Panc1 (cell line): ENCODE measurements around the gene COMMD10. TPM values are rescaled to one million over a fixed set of nuclear protein-coding genes. Genes with fewer than 3 reads are reported as not detected.

Source experiments
- ATAC-seq: fragments of 200-7000 bp; cut with Tn5 transposase; 2 replicates; pipeline ENCODE4 v1.9.1; 2020; ENCODE audit warnings: mild to moderate bottlenecking, moderate library complexity
- BruUV-seq: library from RNA; stranded (reverse); fragments of 400-500 nt; replicated peaks from 2 replicates; lab custom pipeline; 2021; lab: Mats Ljungman, UMichigan
- CTCF ChIA-PET: fragments of 300-600 bp; sonication (Branson Sonifier 250); formaldehyde crosslinking; loops from one replicate; lab custom pipeline; 2022; ENCODE audit warnings: antibody characterized with exemption; lab: Charles Lee
- POLR2A ChIA-PET: fragments of 300-600 bp; sonication (Branson Sonifier 250); formaldehyde crosslinking; loops from one replicate; lab custom pipeline; 2022; ENCODE audit warnings: antibody characterized with exemption; lab: Charles Lee
- DNase-seq: peaks from one replicate; pipeline ENCODE4 v3.0.0-alpha.2; 2010; ENCODE audit warnings: low read depth, low spot score
- H3K27ac ChIP-seq: 2 replicates; pipeline ENCODE4 v1.5.1; 2011; ENCODE audit warnings: mild to moderate bottlenecking, low read length, inconsistent platforms
- H3K27me3 ChIP-seq: fragments of 200-500 bp; sonication (Bioruptor generic); 2 replicates; pipeline ENCODE4 v1.6.0; 2014; ENCODE audit warnings: low read length, inconsistent platforms; ENCODE audit not compliant: control insufficient read depth, insufficient read depth
- H3K36me3 ChIP-seq: fragments of 200-500 bp; sonication (Bioruptor generic); 2 replicates; pipeline ENCODE4 v1.5.1; 2014; ENCODE audit warnings: inconsistent platforms, mild to moderate bottlenecking, low read length, moderate library complexity; ENCODE audit not compliant: control insufficient read depth, insufficient read depth
- H3K4me1 ChIP-seq: 2 replicates; pipeline ENCODE4 v1.5.1; 2011; ENCODE audit warnings: inconsistent platforms, mild to moderate bottlenecking, low read length, moderate library complexity; ENCODE audit not compliant: control insufficient read depth, insufficient read depth
- H3K4me3 ChIP-seq, 2 experiments: 2 replicates each; pipeline ENCODE4 v1.5.1; 2011 to 2012; ENCODE audit warnings: low read depth in 2 of 2, low read length in 2 of 2, mild to moderate bottlenecking in 2 of 2, inconsistent platforms in 1 of 2, moderate library complexity in 1 of 2
- H3K9me3 ChIP-seq: fragments of 200-500 bp; sonication (Bioruptor generic); 2 replicates; pipeline ENCODE4 v1.5.1; 2014; ENCODE audit warnings: low read depth, mild to moderate bottlenecking, inconsistent platforms, low read length, moderate library complexity; ENCODE audit not compliant: control insufficient read depth, insufficient read depth
- POLR2AphosphoS5 ChIP-seq: IDR thresholded peaks from 2 replicates; pipeline ENCODE4 v1.6.1; 2012; ENCODE audit warnings: mild to moderate bottlenecking, low read depth, low read length, moderate library complexity
- SIN3A ChIP-seq: IDR thresholded peaks from 2 replicates; pipeline ENCODE4 v1.6.1; 2012; ENCODE audit warnings: low read depth, mild to moderate bottlenecking, low read length, moderate library complexity, borderline replicate concordance; ENCODE audit not compliant: insufficient read depth
- TCF7L2 ChIP-seq: IDR thresholded peaks from 2 replicates; pipeline ENCODE4 v1.6.1; 2011; ENCODE audit warnings: mild to moderate bottlenecking, low read depth, low read length, inconsistent platforms
- in situ Hi-C: cut with HindIII; loops from 2 replicates; pipeline ENCODE4 v1.10.0; 2016; ENCODE audit warnings: low sequenced_read_pairs, low pct_unique_long_range_greater_than_20kb
- intact Hi-C: fragments of 100-400 bp; cut with micrococcal nuclease; formaldehyde crosslinking; loops from one replicate; pipeline ENCODE4 v1.10.0; 2022; ENCODE audit not compliant: unreplicated experiment
- total RNA-seq: library from RNA; stranded (reverse); gene quantifications from one replicate; pipeline ENCODE4 v1.2.1, GENCODE V29; 2021; ENCODE audit not compliant: unreplicated experiment
- TF ChIP-seq, protein P1 (sequence below), 2 experiments: IDR thresholded peaks; 2 replicates each; pipeline ENCODE4 v1.6.1; 2011 to 2012; ENCODE audit warnings: low read depth in 2 of 2, control low read depth in 1 of 2, low read length in 1 of 2, mild to moderate bottlenecking in 1 of 2, moderate library complexity in 1 of 2; ENCODE audit not compliant: insufficient read depth in 1 of 2
- TF ChIP-seq, protein P2 (sequence below): fragments of 450-650 bp; IDR thresholded peaks from 2 replicates; pipeline ENCODE4 v1.5.1; 2017; ENCODE audit warnings: mild to moderate bottlenecking

Gene COMMD10
- total RNA-seq, 1 experiment from 2014 or later, result 37.9 TPM

GRCh38 chr5:116272281-116272941 lies 187.6 kb downstream of the COMMD10 start:
- ATAC-seq, result no peak
- no peak overlapping the region for H3K27ac ChIP-seq
- POLR2A ChIA-PET, result no interaction called here

DNA sequence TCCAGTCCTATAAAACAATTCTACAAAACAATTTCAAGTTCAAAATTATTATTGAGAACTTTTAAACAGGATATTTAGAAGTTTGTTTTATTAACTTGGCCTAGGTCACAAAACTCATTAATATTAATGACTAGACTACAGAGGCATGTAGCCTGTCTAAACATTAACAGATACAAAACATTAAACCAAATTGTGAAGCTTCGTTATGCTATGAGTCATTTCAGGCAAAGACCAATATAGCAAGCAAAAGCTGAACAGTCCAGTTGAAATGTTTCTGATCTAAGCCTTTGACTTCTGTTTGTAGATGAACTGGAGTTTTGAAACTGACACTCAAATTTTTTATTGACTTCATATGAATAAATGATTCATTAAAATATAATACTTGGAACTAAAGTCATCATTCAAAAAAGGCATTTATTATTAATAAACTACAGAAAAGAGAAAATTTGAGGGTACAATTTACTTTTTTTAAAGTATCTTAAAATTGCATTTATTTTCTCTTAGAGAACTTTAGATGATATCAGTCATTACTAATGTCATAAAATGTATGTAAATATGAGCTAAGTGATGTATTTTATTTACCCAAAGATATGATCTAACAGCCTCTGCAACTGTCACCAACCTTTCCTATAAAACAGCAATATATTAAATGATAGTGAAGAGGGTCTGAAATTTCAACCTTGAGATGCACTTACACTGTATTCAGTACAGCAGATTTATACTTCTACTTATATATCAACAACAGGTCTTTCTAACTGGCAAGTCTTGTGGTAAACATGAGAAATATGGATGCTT lies 188.8 kb downstream of the COMMD10 start:
- no peaks in the 10 kb centered on the region for H3K36me3 ChIP-seq
- no peak for DNase-seq
- H3K4me1 ChIP-seq, result no peaks in the 10 kb centered on the region
- peaks cover 14% of the 10 kb centered on the region; the same call in 1 of the 2 replicates for H3K9me3 ChIP-seq
- ChIA-PET POLR2A (no interaction called here), CTCF (no interaction called here)
- in situ Hi-C loops (no loop called here), intact Hi-C loops (no loop called here)
- BruUV-seq, result no TSS peak
- TF ChIP-seq SIN3A (no peak), TCF7L2 (no peak), POLR2AphosphoS5 (no peak)
- TF ChIP-seq, protein P1, sequence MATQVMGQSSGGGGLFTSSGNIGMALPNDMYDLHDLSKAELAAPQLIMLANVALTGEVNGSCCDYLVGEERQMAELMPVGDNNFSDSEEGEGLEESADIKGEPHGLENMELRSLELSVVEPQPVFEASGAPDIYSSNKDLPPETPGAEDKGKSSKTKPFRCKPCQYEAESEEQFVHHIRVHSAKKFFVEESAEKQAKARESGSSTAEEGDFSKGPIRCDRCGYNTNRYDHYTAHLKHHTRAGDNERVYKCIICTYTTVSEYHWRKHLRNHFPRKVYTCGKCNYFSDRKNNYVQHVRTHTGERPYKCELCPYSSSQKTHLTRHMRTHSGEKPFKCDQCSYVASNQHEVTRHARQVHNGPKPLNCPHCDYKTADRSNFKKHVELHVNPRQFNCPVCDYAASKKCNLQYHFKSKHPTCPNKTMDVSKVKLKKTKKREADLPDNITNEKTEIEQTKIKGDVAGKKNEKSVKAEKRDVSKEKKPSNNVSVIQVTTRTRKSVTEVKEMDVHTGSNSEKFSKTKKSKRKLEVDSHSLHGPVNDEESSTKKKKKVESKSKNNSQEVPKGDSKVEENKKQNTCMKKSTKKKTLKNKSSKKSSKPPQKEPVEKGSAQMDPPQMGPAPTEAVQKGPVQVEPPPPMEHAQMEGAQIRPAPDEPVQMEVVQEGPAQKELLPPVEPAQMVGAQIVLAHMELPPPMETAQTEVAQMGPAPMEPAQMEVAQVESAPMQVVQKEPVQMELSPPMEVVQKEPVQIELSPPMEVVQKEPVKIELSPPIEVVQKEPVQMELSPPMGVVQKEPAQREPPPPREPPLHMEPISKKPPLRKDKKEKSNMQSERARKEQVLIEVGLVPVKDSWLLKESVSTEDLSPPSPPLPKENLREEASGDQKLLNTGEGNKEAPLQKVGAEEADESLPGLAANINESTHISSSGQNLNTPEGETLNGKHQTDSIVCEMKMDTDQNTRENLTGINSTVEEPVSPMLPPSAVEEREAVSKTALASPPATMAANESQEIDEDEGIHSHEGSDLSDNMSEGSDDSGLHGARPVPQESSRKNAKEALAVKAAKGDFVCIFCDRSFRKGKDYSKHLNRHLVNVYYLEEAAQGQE (IDR thresholded peaks at IDR 0.05; ENCODE audit: insufficient read depth in 1 of 2, low read depth in 2 of 2, low read length in 1 of 2), result no peak
- TF ChIP-seq, protein P2, sequence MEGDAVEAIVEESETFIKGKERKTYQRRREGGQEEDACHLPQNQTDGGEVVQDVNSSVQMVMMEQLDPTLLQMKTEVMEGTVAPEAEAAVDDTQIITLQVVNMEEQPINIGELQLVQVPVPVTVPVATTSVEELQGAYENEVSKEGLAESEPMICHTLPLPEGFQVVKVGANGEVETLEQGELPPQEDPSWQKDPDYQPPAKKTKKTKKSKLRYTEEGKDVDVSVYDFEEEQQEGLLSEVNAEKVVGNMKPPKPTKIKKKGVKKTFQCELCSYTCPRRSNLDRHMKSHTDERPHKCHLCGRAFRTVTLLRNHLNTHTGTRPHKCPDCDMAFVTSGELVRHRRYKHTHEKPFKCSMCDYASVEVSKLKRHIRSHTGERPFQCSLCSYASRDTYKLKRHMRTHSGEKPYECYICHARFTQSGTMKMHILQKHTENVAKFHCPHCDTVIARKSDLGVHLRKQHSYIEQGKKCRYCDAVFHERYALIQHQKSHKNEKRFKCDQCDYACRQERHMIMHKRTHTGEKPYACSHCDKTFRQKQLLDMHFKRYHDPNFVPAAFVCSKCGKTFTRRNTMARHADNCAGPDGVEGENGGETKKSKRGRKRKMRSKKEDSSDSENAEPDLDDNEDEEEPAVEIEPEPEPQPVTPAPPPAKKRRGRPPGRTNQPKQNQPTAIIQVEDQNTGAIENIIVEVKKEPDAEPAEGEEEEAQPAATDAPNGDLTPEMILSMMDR, result no peak
- no peak overlapping the region for H3K27ac ChIP-seq
- H3K27me3 ChIP-seq, result no peaks in the 10 kb centered on the region
- H3K4me3 ChIP-seq, result no peak overlapping the region
- ATAC-seq, result no peak

More at GRCh38 chr5:116272281-116272941, 187.6 kb downstream of the COMMD10 start:
- DNase-seq, result no peak
- no TSS peak for BruUV-seq
- Histone ChIP-seq H3K4me3 (no peak overlapping the region), H3K27me3 (no peaks in the 10 kb centered on the region), H3K9me3 (peaks cover 8% of the 10 kb centered on the region; the same call in 1 of the 2 replicates), H3K36me3 (no peaks in the 10 kb centered on the region), H3K4me1 (no peaks in the 10 kb centered on the region)
- no peak for TF ChIP-seq TCF7L2
- TF ChIP-seq, protein P2, result peak; percentile 6; the same call in 1 of the 2 replicates
- intact Hi-C loops, result no loop called here
- CTCF ChIA-PET, result no interaction called here
- in situ Hi-C loops, result no loop called here
